Sigmoid colon (tissue), 4 donors: ENCODE data around the gene TMEM201.

Experiments
- CTCF ChIP-seq, 4 experiments: fragments of 450-650 bp in 3 of 4; fragments of 200-600 bp in 1 of 4; IDR thresholded peaks; one replicate each; pipeline ENCODE4 v1.5.1; 2016 to 2019; ENCODE audit warnings: antibody characterized with exemption in 4 of 4, mild to moderate bottlenecking in 3 of 4, moderate library complexity in 2 of 4
- POLR2A ChIP-seq, 2 donors: fragments of 450-650 bp; IDR thresholded peaks; one replicate each; pipeline ENCODE4 v1.6.1; 2016; ENCODE audit warnings: antibody characterized with exemption in 2 of 2, mild to moderate bottlenecking in 2 of 2, moderate library complexity in 2 of 2
- POLR2AphosphoS5 ChIP-seq, 4 donors: sonication (generic); formaldehyde crosslinking; IDR thresholded peaks; one replicate each; pipeline ENCODE4 v1.6.1; 2017; ENCODE audit warnings: antibody characterized with exemption in 4 of 4

- TF ChIP-seq CTCF (IDR thresholded peaks at IDR 0.05) (no peak), POLR2A (IDR thresholded peaks at IDR 0.05) (no peak), POLR2AphosphoS5 (IDR thresholded peaks at IDR 0.05) (no peak)
Measured at GRCh38 chr1:9601942-9602793, 13.5 kb downstream of the TMEM201 start.
